GM19452 (cell line): Measurements from ENCODE around the gene TNIK.
"Not testable (repeated sequence)": the region's sequence is repeated elsewhere in the genome, so short reads cannot be mapped to it uniquely, and the experiment has no call there.

Experiments used
- ATAC-seq: cut with Tn5 transposase; IDR thresholded peaks from one replicate; pipeline ENCODE4 v1.9.1; 2021; ENCODE audit not compliant: unreplicated experiment

Gene TNIK

GRCh38 chr3:171447579-171447891 lies 12.7 kb downstream of the TNIK start:
- not testable (repeated sequence) for ATAC-seq

GRCh38 chr3:171446801-171447578 lies 13.2 kb downstream of the TNIK start:
- no peak for ATAC-seq

GRCh38 chr3:171446301-171446700 lies 13.9 kb downstream of the TNIK start:
- ATAC-seq, result no peak

- ATAC-seq, result no peak
Measured at GRCh38 chr3:171445620-171446204, 14.5 kb downstream of the TNIK start.

GRCh38 chr3:171444001-171444690 lies 16.1 kb downstream of the TNIK start:
- ATAC-seq, result no peak

GRCh38 chr3:171443211-171443957 lies 16.8 kb downstream of the TNIK start:
- ATAC-seq, result no peak

- no peak for ATAC-seq
Measured at GRCh38 chr3:171442184-171442583, 18.0 kb downstream of the TNIK start.

- no peak for ATAC-seq
Measured at GRCh38 chr3:171441381-171441780, 18.8 kb downstream of the TNIK start.

- ATAC-seq, result no peak
Measured at GRCh38 chr3:171439996-171440395, 20.2 kb downstream of the TNIK start.

- no peak for ATAC-seq
Measured at GRCh38 chr3:171437115-171437756, 23.0 kb downstream of the TNIK start.

- ATAC-seq, result no peak
Measured at GRCh38 chr3:171436380-171436779, 23.8 kb downstream of the TNIK start.

GRCh38 chr3:171435757-171436156 lies 24.4 kb downstream of the TNIK start:
- no peak for ATAC-seq

- no peak for ATAC-seq
Measured at GRCh38 chr3:171435143-171435542, 25.1 kb downstream of the TNIK start.

GRCh38 chr3:171432548-171432947 lies 27.7 kb downstream of the TNIK start:
- no peak for ATAC-seq

GRCh38 chr3:171431550-171431949 lies 28.7 kb downstream of the TNIK start:
- ATAC-seq, result no peak

- ATAC-seq, result no peak
Measured at GRCh38 chr3:171430530-171430929, 29.7 kb downstream of the TNIK start.

- no peak for ATAC-seq
Measured at GRCh38 chr3:171429635-171430034, 30.6 kb downstream of the TNIK start.

- no peak for ATAC-seq
Measured at GRCh38 chr3:171428892-171429291, 31.3 kb downstream of the TNIK start.

GRCh38 chr3:171428321-171428787 lies 31.9 kb downstream of the TNIK start:
- no peak for ATAC-seq

- ATAC-seq, result no peak
Measured at GRCh38 chr3:171427771-171428320, 32.4 kb downstream of the TNIK start.

GRCh38 chr3:171424063-171424462 lies 36.1 kb downstream of the TNIK start:
- not testable (repeated sequence) for ATAC-seq
